Raji (cell line): ENCODE data around the gene ACD.

Experiments used
- POLR2A ChIP-seq: IDR thresholded peaks from 2 replicates; pipeline ENCODE4 v1.6.1; 2011; ENCODE audit warnings: low read depth, low read length, control low read depth; ENCODE audit not compliant: insufficient read depth

ACD gene

DNA sequence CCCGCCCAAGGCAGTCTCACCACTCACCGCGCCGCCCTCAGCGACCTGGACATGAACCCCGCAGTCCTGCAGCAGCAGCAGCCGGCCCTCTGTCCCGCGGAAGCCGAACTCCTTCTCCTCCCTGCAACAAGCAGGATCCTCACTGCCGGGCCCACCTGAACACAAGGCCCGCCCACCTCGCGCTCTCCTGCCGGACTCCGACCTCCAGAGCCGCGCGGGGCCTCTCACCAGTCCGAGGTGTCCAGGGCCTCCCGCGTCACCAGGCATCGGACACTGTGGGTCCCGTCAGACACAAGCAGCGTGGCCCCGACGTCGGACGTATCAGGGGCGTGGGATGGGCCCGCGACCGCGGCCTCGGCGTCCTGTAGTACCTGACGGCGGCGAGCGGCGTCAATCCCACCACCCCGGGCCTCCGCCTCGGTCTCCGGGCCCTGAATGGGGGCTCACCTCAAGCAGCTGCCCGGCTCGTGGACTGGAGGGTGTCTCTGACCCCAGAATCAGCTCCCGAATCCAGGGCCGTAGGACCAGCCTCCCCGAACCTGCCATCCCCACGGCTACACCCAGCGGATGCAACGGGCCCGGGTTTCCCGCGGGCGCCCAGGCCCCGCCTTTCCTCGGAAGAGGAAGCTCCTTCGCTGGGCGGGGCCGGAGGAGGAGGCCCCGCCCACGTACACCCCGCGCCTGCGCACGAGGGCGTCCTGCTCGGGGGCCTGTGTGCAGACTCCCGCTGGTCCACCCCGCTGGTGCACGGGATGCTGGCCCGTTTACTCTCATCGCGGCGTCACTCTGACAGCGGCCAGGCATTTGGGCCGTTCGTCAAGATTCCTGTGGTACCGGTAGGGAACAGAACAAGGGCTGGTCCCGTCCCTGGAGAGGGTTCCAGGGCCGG lies at the start of gene ACD:
Gene ACD, minus strand, starts transcription at position 586 of the 889 bp plus-strand sequence. Its CDS starts 40 bp downstream, at position 546.
- peak; percentile 95 for TF ChIP-seq POLR2A

DNA sequence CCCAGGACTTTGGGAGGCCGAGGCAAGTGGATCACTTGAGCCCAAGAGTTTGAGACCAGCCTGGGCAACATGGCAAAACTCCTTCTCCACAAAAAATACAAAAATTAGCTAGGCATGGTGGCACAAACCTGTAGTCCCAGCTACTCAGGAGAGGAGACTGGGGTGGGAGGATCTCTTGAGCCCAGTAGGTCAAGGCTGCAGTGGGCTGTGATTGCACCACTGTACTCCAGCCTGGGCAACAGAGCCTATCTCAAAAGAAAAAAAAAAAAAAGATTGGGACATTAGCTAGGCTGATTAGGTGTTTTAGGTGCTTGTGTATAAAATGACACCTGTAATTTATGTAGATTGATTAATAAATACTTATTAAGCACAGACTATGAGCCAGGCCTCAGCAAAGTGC lies 49.0 kb upstream of the ACD start:
- TF ChIP-seq POLR2A, result no peak

DNA sequence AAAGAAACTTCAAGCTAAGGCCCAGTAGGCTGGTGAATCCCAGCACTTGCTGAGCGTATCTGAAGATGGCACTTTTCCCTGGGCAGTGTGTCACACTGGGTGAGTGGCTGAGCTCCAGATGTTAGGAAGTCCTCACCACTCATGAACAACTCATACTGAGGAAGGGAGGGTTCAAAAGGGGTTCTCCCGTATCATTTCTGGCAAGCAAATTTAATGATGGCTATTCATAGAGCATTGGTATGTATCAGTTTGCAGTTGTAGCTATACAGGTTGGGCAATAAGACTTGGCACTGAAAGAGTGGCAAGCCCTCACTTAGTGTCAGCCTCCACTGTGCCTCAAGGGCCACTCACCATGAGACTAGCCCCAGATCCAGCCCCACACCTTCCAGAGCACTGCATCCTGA lies 48.3 kb upstream of the ACD start:
- TF ChIP-seq POLR2A, result no peak

DNA sequence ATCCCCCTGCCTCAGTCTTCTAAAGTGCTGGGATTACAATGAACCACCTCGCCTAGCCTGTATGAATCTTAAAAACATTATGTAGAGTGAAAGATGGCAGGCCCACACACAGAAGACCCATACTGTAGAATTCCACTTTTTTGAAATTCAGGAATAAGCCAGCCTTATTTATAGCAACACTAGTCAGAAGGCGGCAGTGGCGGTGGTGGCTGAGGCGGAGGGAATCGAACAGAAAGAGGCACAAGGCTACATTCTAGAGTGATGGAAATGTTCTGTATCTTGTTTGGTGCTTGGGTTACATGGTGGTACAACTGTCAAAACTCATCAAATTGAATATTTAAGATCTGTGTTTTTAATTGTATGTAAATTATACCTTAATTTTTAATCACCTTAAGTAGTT lies 47.7 kb upstream of the ACD start:
- TF ChIP-seq POLR2A, result no peak

DNA sequence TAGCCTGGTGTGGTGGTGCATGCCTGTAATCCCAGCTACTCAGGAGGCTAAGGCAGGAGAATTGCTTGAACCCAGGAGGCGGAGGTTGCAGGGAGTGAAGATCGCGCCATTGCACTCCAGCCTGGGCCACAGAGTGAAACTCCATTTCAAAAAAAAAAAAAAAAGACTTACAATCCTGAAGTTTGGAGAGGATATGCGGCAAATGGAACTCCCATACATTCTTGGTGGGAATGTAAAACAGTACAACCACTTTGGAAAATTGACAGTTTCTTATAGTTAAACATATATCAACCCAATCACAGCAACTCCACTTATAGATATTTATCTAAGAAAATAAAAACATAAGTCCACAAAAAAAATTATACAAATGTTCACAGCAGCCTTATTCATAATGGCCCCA lies 47.1 kb upstream of the ACD start:
- TF ChIP-seq POLR2A, result no peak

DNA sequence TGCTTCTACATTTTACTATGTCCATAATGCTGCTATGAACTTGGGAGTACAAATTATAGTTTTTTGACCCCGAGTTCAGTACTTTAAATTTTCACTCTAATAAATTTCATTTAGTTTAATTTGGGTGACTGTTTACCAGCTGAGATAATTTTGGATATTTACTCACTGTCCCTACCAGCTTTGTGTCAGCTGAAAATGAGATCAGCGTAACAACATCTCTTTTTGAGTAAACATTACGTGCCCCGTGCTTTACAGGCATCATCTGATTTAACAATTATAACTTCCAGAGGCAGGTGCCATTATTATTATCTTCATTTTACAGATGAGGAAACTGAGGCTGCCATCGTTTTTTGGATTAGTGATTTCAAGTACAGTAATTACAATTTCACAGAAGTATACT lies 44.0 kb upstream of the ACD start:
- no peak for TF ChIP-seq POLR2A

DNA sequence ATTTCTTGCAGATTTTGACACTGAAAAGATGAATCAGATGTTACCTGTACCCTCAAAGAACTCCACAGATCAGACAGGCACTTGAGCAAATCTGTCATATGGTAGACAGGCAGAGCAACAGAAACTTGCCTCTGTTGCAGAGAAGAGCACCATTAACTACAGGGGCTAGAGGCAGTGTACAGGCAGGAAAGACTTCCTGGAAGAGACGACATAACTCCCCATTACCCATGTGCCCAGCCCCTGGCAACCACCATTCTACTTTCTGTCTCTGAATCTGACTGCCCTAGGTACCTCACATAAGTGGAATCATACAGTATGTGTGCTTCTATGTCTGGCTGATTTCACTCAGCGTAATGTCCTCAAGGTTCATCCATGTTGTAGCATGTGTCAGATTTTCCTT lies 43.6 kb upstream of the ACD start:
- no peak for TF ChIP-seq POLR2A

DNA sequence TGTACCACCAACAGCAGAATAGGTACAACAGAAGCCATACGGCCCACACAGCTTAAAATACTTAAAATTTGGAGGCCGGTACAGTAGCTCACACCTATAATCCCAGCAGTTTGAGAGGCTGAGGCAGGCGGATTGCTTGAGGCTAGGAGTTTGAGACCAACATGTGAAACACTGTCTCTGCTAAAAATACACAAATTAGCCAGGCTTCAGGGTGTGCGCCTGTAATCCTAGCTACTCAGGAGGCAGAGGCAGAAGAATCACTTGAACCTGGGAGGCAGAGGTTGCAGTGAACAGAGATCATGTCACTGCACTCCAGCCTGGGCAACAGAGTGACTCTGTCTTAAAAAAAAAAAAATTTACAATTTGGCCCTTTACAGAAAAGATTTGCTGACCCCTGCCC lies 42.1 kb upstream of the ACD start:
- no peak for TF ChIP-seq POLR2A

DNA sequence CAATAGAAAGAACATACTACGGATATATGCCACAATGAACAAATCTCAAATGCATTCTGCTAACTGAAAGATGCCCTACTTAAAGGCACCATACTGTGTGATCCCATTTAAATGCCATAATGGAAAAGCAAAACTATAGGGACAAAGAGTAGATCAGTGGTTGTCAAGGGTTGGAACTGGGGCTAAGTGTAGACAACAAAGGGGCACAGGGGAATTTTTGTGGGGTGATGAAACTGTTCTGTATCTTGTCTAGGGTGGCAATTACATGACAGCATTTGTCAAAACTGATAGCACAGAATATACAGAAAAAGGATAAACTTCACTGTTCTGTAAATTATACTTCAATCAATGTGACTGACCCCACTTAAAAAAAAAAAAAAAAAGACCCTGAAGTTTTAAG lies 41.4 kb upstream of the ACD start:
- TF ChIP-seq POLR2A, result no peak

DNA sequence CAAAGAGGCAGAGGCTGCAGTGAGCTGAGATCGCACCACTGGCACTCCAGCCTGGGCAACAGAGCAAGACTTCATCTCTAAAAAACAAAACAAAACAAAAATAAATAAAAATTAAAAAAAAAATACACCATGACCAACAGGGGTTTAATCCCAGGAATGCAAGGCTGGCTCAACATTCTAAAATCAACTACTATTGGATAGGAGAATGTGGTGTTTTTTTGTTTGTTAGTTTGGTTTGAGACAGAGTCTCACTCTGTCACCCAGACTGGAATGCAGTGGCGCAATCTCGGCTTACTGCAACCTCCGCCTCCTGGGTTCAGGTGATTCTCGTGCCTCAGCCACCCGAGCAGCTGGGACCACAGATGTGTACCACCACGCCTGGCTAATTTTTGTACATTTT lies 39.2 kb upstream of the ACD start:
- TF ChIP-seq POLR2A, result no peak

DNA sequence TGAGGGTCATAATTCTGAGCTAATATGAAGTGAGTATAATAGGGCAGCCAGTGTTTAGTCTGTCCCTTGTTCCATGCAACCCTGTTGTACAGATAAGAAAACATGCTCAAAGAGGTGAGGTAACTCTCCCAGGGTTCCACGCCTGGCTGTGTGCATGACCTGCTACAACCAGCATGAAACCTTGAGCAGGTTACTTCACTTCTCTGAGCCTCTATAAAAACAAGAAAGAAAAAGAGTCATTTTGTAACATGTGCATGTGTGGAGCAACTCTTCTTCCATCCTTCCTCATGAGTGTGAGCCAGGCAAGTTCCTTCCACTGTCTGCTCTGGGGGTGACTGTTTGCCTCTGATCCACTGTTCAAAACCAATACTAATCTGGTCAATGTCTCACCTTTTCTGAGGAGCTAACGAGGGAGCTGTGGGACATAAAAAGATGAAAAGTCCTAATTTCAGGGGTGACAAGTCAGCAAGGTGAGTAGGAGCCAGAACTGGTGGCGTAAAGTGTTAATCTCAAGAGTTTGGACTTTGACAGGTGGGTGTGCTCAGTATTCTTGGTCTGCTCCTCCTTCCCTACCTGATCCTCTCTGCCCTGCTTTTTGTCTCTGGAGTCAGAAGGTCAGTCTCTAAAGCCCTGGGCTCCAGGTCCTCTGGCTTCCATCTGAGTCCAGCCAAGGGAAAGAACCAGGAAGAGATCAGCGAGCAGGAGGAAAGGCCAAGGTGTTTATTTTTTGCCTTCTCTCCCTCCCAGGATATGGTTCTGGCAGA lies 37.5 kb upstream of the ACD start:
- TF ChIP-seq POLR2A, result no peak

DNA sequence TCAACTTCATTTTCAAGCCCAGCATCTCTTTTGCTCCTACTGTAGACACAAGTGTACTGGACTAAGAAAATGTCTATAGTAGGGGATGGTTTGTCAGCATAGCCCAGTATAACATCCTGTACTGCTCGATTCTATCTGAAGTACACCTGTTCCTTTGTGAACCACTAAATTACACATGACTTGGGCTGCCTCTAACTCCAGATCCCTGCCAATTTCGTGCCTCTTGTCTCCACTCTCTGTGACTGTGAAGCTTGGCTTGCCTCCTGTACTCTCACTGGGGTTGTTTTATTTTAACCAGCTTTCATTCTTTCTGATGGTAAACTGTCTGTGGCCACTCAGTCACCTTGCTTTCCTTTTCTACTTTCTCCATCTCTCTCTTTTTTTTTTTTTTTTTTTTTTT lies 34.6 kb upstream of the ACD start:
- TF ChIP-seq POLR2A, result no peak

DNA sequence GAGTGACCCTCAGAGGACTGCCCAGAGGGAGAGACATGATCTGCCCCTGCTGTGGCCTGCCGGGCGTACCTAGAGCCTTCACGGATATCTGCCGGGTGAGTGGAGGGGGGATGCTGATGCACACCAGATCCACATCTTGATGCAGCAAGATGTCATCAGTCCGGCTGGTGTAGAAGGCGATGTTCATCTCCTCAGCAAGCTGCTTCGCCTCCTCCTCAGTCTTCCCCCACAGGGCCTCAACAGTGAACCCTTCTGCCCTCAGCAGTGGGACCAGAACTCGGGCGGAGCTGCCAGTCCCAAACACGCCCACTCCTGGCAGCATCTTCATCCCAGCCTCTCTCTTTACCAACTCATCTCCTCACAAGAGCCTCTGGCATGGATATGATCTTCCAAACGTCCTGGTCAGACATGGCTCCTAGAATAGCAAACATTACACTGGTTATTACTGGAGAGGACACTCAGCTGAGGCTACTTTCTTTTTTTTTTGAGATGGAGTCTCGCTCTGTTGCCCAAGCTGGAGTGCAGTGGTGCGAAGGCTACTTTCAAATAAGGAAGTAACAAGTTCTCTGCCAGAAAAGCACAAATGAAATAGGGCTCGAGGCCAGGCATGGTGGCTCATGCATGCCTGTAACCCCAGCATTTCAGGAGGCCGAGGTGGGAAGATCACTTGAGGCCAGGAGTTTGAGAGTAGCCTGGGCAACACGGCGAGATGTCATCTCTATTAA lies 25.5 kb upstream of the ACD start:
- TF ChIP-seq POLR2A, result no peak

DNA sequence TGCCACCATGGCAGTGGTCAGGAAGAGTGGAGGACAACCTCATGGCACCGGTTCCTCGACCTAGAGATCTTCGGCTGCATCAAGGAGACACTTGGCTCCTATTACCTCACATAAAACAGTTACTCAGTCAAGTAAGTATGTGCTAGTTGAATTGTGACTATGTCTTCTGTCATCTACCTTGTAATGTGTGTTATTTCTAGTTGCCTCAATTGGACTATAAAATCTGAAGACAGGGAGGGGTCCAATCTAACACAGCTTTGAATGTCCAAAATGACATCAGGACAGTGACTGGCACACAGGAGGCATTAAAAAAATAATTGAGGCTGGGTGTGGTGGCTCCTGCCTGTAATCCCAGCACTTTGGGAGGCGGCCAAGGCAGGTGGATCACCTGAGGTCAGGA lies 23.7 kb upstream of the ACD start:
- no peak for TF ChIP-seq POLR2A

DNA sequence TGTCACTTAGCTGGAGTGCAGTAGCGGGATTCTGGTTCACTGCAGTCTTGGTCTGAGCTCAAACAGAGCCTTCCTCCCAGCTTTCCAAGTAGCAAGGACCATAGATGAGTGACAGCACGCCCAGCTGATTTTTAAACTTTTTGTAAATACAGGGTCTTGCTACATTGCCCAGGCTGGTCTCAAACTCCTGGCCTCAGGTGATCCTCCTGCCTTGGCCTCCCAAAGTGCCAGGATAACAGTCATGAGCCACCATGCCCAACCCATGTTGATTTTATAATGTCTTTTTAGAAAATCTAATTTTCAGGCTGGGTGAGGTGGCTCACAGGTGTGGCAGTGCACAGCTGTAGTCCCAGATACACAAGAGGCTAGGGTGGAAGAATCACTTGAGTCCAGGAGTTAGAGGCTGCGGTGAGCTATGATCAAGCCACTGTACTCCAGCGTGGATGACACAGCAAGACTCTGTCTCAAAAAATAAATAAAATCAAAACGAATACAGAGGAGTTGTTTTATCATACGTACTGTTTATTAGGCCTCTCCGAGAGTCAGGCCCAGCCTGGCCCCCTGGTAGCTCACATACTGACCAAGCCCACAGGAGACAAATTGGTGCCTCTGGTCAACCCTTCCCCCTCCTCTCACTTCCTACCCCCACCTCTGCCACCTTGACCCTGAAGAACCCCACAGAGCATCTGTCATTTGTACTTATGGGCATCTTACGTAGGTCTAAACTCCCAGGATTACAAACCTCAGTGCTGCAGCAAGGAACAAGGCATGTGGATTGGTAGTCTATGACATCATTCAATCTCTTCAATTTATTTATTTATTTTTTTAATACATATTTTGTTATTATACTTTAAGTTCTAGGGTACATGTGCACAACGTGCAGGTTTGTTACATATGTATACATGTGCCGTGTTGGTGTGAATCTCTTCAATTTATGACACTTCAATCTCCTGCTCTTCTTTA lies 20.2 kb upstream of the ACD start:
- TF ChIP-seq POLR2A, result no peak

DNA sequence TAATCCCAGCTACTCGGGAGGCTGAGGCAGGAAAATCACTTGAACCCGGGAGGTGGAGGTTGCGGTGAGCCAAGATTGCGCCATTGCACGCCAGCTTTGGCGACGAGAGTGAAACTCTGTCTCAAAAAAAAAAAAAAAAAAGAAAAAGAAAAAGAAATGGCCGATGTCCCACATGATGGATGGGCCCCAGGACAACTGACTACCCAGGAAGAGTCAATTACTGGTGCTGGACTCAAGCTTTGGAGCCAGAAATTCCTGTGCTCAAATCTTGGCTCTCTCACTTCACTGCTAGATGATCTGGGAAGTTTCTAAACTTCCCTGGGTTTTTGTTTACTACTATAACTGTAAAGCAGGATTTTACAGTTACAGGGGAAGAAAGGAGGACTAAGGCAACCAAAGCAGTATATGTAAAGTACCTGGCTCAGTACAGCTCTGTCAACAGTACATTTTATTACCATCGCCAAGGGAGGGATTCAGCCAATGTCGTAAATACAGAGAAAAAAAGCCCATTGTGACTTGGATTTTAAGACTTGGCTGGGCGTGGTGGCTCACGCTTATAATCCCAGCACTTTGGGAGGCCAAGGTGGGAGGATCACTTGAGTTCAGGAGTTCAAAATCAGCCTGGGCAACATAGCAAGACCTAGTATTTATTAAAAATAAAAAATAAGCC lies 18.4 kb upstream of the ACD start:
- no peak for TF ChIP-seq POLR2A
